Hypothalamus (tissue), 51 donors: ENCODE data around the gene CHD6.
A peak's percentile ranks its signal among the peaks of the same experiment; 100 is the strongest.

Experiments used
- DNase-seq, 51 donors: peaks; one replicate each; lab custom pipeline; 2025; lab: John Stamatoyannopoulos, UW

CHD6 gene

GRCh38 chr20:41508335-41508734 lies 109.8 kb downstream of the CHD6 start:
- DNase-seq, result no peak

GRCh38 chr20:41507851-41508250 lies 110.3 kb downstream of the CHD6 start:
- no peak for DNase-seq

DNA sequence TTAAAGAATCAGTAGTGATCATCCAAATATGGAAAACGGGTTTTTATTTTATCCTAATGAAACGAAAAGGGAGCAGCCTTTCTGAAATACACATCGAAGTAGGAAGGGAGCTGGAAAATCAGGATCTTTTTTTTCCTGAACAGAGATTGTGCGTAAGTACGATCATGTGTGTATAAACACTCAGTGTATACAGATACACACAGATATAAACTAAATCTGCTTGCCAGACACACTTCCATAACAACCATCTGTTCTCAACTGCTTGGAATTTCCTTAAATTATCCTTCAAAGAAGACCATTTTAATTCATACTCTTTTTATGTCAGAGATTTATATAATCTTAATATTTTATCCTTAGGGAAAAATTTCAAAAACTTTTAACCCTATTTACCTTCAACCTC lies 110.7 kb downstream of the CHD6 start:
- DNase-seq, result no peak

DNA sequence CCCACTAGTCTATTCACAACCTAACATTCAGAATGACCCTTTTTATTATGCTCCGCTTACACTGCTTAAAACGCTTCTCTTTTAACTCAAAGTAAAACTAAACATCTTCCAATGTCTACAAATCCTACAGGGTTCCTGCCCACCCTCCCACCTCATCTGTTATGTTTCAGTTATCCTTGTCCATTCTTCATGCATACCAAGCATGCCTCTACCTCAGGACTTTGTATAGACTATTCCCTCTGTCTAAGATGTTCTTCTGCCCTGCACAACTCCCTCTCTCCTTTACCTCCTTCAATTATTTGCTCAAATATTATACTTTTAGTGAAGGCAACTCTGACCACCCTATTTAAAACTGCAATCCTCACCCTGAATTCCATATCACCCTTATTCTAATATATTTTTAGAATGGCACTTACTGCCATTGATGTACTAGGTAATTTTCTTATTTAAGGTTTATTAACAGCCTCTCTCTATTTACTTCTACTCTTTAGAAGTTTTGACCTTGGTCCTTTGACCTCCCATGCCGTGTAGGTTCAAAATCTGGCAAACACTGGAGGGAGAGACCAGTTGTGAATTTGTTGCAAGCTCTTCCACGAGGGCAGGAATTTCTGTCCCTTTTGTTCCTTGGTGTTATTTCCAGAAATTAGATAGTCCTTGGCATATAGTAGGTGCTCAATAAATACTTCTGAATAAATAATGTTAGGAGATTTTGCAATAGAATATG lies 111.8 kb downstream of the CHD6 start:
- no peak for DNase-seq

- no peak for DNase-seq
Observed at GRCh38 chr20:41505184-41505583, 113.0 kb downstream of the CHD6 start.

DNA sequence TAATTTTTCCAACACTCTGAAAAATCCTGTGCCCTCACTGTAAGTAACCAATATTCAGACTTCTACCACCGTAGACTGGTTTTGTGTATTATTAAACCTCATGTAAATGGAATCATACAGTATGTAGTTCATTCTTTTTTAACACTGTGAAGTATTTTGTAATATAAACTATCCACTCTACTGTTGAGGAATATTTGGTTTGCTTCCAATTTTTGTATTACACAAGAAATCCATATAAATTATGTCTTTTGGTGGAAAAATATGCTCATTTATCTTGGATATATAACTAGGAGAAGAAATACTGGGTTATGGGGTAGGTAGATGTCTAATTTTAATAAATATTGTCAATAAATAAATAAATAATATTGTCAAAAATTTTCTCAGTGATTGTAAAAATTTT lies 116.8 kb downstream of the CHD6 start:
- no peak for DNase-seq

DNA sequence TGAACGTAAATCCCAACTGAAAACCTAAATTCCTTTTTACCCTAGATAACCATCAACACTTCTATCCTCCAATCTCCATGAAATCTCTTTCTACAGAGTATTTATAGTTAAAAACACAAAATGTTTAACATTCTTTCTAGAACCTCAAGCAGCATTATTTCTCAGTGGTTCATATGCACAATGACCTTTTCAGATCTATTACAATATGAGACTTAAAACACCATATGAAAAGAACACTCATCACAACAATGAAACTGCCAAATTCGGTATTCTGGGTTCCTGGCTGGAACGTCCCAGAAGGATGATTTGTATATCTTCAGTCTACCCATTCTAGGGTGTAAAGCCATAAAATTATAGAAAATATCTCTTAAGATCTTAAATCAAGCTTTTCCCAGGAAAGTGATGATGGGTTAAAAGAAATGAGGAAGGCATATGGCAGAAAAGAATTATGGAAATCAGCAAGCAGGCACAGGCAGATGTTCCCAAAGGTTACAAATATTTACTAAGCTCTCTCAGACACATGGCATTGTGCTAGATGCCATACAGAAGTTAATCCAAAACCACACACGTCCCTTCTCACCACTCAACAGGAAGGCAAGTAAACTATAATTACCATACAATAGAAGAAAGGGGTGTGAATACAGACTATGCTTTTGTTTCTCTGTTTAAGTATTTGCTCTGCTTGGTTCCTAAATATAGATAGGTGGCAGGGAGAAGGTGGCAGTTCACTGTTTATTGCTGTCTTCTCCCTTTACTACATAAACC lies 118.0 kb downstream of the CHD6 start:
- DNase-seq, result no peak

- no peak for DNase-seq
Observed at GRCh38 chr20:41499064-41499463, 119.1 kb downstream of the CHD6 start.

- DNase-seq, result no peak
Observed at GRCh38 chr20:41497186-41497895, 120.8 kb downstream of the CHD6 start.

GRCh38 chr20:41494451-41494850 lies 123.7 kb downstream of the CHD6 start:
- DNase-seq, result no peak

DNA sequence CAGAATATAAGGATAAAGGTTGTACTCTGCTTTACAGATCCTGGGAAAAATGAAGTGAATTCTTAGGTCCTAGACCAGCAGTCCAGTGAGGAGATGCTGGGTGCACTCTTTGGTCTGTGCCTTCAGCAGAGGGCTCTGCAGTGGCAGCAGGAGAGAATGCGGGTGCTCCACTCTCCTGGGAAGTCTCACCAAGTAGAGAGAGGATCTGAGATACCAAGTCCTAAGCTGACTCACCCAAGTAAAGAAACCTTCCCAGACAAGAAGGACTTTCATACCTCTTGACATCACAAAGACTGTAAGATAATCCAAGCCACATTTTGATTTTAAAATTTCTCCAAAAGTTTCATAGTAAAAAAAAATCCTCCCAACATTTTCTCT lies 134.6 kb downstream of the CHD6 start:
- DNase-seq, result no peak

GRCh38 chr20:41482647-41483552 lies 135.3 kb downstream of the CHD6 start:
- DNase-seq, result no peak

DNA sequence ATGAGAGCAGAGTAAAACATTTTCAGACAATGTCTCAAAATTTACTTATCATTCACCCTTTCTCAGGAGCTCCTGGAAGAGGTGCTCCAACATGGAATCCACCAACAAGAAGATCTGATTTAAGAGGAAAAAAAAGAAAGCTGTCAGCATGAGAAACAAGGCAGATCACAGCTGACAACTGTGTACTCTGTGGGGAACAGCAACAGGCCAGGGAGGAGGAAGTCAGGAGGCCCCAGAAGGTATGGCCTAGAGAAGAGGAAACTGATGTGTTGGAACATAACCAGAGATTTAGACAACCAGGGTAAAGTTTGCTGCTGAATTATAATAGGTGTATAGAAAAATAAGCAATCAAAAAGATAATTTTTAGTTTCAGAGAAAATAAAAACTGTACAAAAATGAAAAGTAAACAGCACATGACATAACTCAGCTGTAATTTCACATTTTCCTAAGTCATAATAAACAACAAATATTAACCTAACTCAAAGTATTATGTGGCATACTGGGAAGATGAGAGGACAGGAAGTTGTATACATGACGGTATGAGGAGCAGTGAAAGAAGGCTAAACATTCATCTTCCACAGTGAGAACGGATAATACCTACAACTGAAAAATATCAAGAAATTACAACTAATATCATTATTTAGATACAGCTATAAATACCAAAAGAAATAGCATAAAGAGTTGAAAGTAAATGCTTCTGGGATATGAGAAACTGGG lies 138.0 kb downstream of the CHD6 start:
- DNase-seq, result no peak

- DNase-seq, result no peak
Observed at GRCh38 chr20:41479113-41479512, 139.1 kb downstream of the CHD6 start.

DNA sequence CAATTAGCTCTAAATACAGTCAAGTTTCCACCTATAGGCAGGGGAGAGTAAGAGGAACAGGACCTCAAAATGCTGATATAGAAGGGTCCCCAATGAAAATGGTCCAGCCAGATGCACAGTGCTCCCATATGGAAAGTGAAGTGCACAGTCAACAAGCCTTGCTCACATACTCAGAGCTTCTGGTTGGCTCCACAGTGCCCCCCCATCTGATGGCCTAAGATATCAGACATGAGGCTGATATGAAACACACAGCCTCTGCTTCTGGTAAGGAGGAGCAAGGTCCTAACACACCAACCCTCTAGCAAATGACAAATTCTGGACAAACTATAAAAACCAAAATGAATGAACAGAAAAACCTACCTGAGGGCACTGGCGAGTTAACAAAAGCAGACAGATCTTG lies 140.2 kb downstream of the CHD6 start:
- DNase-seq, result no peak

- DNase-seq, result no peak
Observed at GRCh38 chr20:41476446-41476845, 141.7 kb downstream of the CHD6 start.

GRCh38 chr20:41476013-41476441 lies 142.2 kb downstream of the CHD6 start:
- DNase-seq, result peak in 1 of 51 donors; percentile 2

GRCh38 chr20:41475503-41475902 lies 142.7 kb downstream of the CHD6 start:
- no peak for DNase-seq

- no peak for DNase-seq
Observed at GRCh38 chr20:41470362-41471095, 147.6 kb downstream of the CHD6 start.
